Ishikawa (cell line): ENCODE measurements around the gene R3HDM2.

Experiments used
- CEBPB ChIP-seq: IDR thresholded peaks from 2 replicates; pipeline ENCODE4 v1.6.1; 2012
- CREB1 ChIP-seq: IDR thresholded peaks from 2 replicates; pipeline ENCODE4 v1.6.1; 2012; ENCODE audit warnings: low read depth
- EGR1 ChIP-seq: IDR thresholded peaks from 2 replicates; pipeline ENCODE4 v1.6.1; 2012
- FOXM1 ChIP-seq: IDR thresholded peaks from 2 replicates; pipeline ENCODE4 v1.6.1; 2012; ENCODE audit warnings: low read depth, borderline replicate concordance
- RAD21 ChIP-seq: IDR thresholded peaks from 2 replicates; pipeline ENCODE4 v1.6.1; 2012; ENCODE audit warnings: low read depth
- TAF1 ChIP-seq: IDR thresholded peaks from 2 replicates; pipeline ENCODE4 v1.6.1; 2012; ENCODE audit warnings: low read depth, mild to moderate bottlenecking
- TCF12 ChIP-seq: IDR thresholded peaks from 2 replicates; pipeline ENCODE4 v1.6.1; 2012; ENCODE audit warnings: low read depth
- YY1 ChIP-seq: IDR thresholded peaks from 2 replicates; pipeline ENCODE4 v1.6.1; 2012; ENCODE audit warnings: low read depth
- TF ChIP-seq, protein P1 (sequence below): IDR thresholded peaks from 2 replicates; pipeline ENCODE4 v1.6.1; 2012
- TF ChIP-seq, protein P2 (sequence below): IDR thresholded peaks from 2 replicates; pipeline ENCODE4 v1.6.1; 2012

- TF ChIP-seq CEBPB: no peak
- TF ChIP-seq RAD21: no peak
- no peak for TF ChIP-seq TCF12
- TF ChIP-seq, protein P1, sequence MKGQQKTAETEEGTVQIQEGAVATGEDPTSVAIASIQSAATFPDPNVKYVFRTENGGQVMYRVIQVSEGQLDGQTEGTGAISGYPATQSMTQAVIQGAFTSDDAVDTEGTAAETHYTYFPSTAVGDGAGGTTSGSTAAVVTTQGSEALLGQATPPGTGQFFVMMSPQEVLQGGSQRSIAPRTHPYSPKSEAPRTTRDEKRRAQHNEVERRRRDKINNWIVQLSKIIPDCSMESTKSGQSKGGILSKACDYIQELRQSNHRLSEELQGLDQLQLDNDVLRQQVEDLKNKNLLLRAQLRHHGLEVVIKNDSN: no peak
- TF ChIP-seq TAF1: no peak
- TF ChIP-seq EGR1: no peak
- no peak for TF ChIP-seq CREB1
- TF ChIP-seq, protein P2, sequence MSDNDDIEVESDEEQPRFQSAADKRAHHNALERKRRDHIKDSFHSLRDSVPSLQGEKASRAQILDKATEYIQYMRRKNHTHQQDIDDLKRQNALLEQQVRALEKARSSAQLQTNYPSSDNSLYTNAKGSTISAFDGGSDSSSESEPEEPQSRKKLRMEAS: no peak
- TF ChIP-seq FOXM1: no peak
- no peak for TF ChIP-seq YY1
Measured at GRCh38 chr12:57386187-57386720, 44.6 kb downstream of the R3HDM2 start.
